ENCODE data around the gene TNFAIP2.
"Not testable (repeated sequence)": the region's sequence is repeated elsewhere in the genome, so short reads cannot be mapped to it uniquely, and the experiment has no call there.

Gene TNFAIP2

DNA sequence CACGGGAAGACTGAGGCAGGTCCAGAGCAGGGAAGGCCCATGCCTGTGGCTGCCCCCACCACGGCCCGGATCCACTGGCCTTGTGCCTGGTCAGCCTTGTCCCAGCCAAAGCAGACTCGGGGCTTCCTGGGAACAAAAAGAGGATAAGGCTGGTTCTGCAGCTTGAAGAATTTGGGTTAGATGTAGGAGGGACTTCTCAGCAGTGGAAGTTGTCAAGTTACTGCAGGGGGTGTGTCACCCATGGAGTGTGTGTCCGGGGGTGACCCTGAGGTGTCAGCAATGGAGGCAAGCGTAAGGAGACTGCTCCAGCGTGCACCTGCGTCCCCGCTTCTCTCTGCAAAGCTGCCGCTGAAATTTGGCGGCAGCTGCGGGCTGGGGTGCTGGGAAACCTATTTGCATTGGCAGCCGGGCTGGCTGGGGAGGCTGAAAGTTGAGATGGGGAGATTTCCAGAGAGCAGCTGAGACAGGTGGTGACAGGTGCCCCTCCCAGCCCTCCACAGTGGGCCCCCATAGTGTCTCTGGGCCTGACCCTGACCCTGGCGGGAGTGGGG lies 12.5 kb upstream of the TNFAIP2 start:
- TF ChIP-seq, protein P1, sequence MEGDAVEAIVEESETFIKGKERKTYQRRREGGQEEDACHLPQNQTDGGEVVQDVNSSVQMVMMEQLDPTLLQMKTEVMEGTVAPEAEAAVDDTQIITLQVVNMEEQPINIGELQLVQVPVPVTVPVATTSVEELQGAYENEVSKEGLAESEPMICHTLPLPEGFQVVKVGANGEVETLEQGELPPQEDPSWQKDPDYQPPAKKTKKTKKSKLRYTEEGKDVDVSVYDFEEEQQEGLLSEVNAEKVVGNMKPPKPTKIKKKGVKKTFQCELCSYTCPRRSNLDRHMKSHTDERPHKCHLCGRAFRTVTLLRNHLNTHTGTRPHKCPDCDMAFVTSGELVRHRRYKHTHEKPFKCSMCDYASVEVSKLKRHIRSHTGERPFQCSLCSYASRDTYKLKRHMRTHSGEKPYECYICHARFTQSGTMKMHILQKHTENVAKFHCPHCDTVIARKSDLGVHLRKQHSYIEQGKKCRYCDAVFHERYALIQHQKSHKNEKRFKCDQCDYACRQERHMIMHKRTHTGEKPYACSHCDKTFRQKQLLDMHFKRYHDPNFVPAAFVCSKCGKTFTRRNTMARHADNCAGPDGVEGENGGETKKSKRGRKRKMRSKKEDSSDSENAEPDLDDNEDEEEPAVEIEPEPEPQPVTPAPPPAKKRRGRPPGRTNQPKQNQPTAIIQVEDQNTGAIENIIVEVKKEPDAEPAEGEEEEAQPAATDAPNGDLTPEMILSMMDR (IDR thresholded peaks at IDR 0.05) = no peak
- Mint-ChIP-seq H3K36me3 (ENCODE audit: low read depth) (no peaks in the 10 kb centered on the region), H3K4me3 (peak overlapping the region; percentile 60), H3K27me3 (ENCODE audit: low read depth, poor library complexity) (peaks cover 14% of the 10 kb centered on the region), H3K27ac (no peak overlapping the region), H3K4me1 (peaks cover 48% of the 10 kb centered on the region), H3K9me3 (no peaks in the 10 kb centered on the region)
- DNase-seq = no peak

DNA sequence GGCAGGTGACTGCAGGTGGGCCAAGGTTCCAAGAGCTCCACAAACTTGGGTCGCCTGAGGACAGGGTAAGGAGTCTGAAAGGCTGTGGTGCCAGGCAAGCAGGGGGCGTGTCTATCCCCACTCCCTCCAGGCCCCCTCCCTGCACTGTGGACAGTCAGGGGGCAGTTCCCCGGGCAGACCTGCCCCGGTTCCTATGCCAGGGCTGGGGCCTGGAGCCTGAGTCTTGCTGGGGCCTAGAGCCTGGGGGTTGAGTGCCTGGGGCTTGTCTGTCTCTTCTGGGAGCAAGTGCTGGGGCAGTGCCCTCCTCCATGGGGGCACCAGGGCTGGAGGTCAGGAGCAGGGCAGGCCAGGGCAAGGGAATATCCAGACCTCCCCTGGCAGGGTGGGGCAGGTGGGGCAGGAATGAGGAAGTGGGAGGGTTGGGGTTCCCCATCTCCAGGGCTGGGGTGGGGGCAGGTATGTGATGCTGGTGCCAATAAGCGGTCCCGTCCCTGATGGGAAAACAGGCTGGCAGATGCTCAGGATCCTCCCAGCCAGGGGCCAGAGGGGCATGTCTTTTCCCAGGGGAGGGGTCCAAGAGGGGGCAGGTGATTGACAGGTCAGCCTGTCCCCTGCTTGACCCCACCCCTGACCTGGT lies 11.9 kb upstream of the TNFAIP2 start:
- DNase-seq = no peak

DNA sequence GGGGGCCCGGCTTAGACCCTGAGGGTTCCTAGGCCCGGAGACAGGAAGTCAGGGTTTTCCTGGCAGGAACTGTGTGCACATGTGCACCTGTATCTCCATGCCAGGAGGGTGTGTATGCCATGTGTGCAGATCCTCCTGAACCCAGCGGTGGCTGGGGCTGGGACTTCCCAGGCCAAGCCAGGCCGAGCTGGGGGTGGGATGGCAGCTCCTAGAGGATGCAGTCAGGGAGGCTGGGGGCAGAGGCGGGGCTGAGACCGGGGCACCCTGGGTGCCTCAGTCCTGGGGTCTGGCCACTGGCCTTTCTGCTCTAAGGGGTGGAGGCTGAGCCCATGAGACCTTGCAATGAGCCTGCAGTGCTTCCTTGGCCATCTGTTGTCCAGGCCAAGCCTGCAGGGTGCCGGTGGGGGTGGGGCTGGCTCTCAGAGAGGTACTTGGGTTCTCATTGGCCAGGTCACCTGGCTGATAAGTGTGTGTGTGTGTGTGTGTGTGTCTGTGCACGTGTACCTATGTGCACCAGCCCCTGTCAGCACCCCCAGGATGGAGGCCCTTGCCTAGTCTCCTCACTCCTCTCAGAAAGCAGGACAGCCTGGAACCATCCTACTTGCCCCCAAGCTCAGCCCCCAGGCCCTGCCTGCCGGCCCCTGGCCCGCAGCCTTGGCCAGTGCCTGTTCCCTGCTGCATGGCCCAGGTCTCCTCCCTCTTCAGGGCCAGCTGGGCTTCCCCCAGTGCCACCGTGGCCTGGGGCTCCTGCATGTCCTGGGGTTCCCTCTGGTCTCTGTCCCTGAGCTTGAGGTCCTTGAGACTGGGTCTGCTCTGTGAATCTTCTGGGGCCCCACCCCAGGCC lies 10.6 kb upstream of the TNFAIP2 start:
- TF ChIP-seq, protein P1 (IDR thresholded peaks at IDR 0.05) = no peak
- Mint-ChIP-seq H3K9me3 (no peaks in the 10 kb centered on the region), H3K4me3 (no peak overlapping the region), H3K27ac (no peak overlapping the region), H3K4me1 (peaks cover 51% of the 10 kb centered on the region), H3K27me3 (ENCODE audit: low read depth, poor library complexity) (peaks cover 12% of the 10 kb centered on the region), H3K36me3 (ENCODE audit: low read depth) (no peaks in the 10 kb centered on the region)
- DNase-seq = no peak

More for the DNA sequence above, 11.9 kb upstream of the TNFAIP2 start:
- H3K4me1 Mint-ChIP-seq = peaks cover 47% of the 10 kb centered on the region
- H3K27ac Mint-ChIP-seq = no peak overlapping the region
- no peaks in the 10 kb centered on the region for H3K9me3 Mint-ChIP-seq
- H3K27me3 Mint-ChIP-seq (ENCODE audit: low read depth, poor library complexity) = peaks cover 12% of the 10 kb centered on the region
- TF ChIP-seq, protein P1 (IDR thresholded peaks at IDR 0.05) = no peak
- H3K36me3 Mint-ChIP-seq (ENCODE audit: low read depth) = no peaks in the 10 kb centered on the region
- no peak overlapping the region for H3K4me3 Mint-ChIP-seq

DNA sequence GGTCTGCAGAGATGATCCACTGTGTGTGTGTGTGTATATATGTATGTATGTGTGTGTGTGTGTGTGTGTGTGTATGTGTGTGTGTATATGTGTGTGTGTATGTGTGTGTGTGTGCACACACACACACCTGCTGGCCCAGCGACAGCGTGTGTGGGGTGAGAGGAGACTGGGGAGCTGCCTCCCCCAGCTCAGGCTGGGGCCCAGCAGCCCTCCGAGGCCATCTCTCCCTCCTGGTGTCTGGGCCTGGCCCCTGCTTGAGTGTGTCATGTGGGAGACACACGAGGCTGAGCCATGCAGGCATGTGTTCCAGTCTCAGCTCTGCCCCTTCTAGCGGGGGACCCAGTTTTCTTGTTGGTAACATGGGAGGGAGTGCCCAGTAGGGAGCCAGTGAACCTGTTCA lies 10.0 kb upstream of the TNFAIP2 start:
- H3K9me3 Mint-ChIP-seq = no peaks in the 10 kb centered on the region
- H3K27ac Mint-ChIP-seq = no peak overlapping the region
- H3K36me3 Mint-ChIP-seq (ENCODE audit: low read depth) = no peaks in the 10 kb centered on the region
- no peak for DNase-seq
- peaks cover 52% of the 10 kb centered on the region for H3K4me1 Mint-ChIP-seq
- H3K4me3 Mint-ChIP-seq = no peak overlapping the region
- peaks cover 12% of the 10 kb centered on the region for H3K27me3 Mint-ChIP-seq (ENCODE audit: low read depth, poor library complexity)
- TF ChIP-seq, protein P1 (IDR thresholded peaks at IDR 0.05) = no peak

DNA sequence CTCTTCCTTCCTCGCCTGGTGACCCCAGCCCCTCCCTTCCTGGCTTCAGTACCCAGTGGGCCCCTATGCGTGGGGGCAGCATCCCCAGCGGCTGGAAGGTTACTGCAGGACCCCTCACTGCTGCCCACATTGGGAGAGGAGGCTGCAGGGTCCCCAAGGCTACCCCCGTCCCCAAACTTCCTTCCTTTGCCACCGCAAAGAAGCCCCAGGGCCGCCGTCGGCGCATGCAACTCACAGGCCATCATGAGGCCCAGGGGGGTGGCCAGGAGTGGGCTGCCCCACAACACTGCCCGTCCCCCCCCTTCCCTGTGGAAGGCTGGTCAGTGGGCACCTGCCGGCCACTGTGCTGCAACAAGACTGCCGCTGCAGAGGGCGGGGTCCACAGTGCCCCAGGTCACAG lies 9.5 kb upstream of the TNFAIP2 start:
- DNase-seq = no peak
- Mint-ChIP-seq H3K36me3 (ENCODE audit: low read depth) (no peaks in the 10 kb centered on the region), H3K27ac (no peak overlapping the region), H3K4me3 (no peak overlapping the region), H3K9me3 (no peaks in the 10 kb centered on the region), H3K27me3 (ENCODE audit: low read depth, poor library complexity) (peaks cover 12% of the 10 kb centered on the region), H3K4me1 (peaks cover 54% of the 10 kb centered on the region)
- TF ChIP-seq, protein P1 (IDR thresholded peaks at IDR 0.05) = no peak

DNA sequence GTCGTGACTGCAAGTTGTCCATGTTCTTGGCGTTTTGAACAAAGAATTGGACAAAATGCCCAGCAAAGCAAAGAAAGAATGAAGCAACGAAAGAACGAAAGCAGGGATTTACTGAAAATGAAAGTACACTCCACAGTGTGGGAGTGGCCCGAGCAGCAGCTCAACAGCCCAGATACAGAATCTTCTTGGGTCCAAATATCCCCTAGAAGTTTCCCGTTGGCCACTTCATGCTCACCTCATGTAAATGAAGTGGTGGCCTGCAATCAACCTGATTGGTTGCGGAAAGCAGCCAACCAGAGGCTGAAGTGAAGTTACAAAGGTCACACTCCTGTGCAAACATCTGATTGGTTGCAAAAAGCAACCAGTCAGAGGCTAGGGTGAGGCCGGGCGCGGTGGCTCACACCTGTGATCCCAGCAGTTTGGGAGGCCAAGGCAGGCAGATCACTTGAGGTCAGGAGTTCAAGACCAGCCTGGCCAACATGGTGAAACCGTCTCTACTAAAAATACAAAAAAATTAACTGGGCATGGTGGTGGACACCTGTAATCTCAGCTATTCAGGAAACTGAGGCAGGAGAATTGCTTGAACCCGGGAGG lies 8.1 kb upstream of the TNFAIP2 start:
- H3K9me3 Mint-ChIP-seq; H3K36me3 Mint-ChIP-seq (ENCODE audit: low read depth); H3K4me3 Mint-ChIP-seq; DNase-seq; H3K27ac Mint-ChIP-seq: not testable (repeated sequence)
- H3K27me3 Mint-ChIP-seq (ENCODE audit: low read depth, poor library complexity) = peaks cover 11% of the 10 kb centered on the region
- H3K4me1 Mint-ChIP-seq = peaks cover 60% of the 10 kb centered on the region
